Measurements from ENCODE around the gene GDF2. TPM values are rescaled to one million over a fixed set of nuclear protein-coding genes. Genes with fewer than 3 reads are reported as not detected.

Gene GDF2
- total and polyA plus RNA-seq, 4 donors: not detected

DNA sequence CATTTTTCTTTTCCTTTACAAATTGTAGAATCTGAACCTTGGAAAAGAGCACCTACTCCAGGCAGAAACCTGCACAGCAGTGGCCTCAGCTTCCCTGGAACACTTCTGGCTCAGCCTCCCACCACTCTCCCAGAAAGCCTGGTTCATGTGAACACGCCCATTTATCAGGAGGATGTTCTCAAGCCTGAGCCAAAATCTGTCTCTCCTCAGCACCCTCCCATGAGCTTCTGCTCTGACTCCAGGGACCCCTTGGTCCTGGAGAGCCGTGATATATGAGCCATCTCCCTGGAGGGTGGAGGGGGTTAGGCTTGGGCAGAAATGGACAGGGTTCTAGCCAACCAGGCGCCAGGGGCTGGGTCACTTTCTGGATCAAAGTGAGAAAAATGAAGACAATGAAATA is 10.1 kb downstream of the GDF2 start:
- H3K27me3 ChIP-seq (ENCODE audit: control insufficient read depth in 3 of 3, insufficient read depth in 3 of 3, low read length in 2 of 3): peaks cover 0 to 3% (median 0%) of the 10 kb centered on the region in 3 donors

DNA sequence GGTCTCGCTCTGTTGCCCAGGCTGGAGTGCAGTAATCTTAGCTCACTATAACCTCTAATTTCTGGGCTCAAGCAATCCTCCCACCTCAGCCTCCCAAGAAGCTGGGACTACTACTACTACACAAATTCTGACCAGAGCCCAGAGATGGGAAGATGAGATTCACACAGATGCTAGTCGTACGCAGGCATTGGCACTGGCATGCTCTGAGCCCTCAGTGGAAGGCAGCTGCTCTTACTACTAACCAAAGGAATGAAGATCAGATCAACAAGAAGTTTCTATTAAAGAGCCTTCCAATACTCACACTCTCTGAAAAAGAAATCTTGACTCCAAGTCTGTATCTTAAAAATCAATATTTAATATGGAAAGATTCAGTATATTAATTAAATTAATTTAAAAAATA is 10.7 kb downstream of the GDF2 start:
- no peak overlapping the region for H3K27ac ChIP-seq (ENCODE audit: low read depth in 1 of 2, low read length in 1 of 2)
- peaks cover 0 to 2% (median 0%) of the 10 kb centered on the region in 4 donors for H3K9me3 ChIP-seq (ENCODE audit: control insufficient read depth in 4 of 4, insufficient read depth in 3 of 4, low read length in 3 of 4)
- 92 to 94% methylated on average over 3 of the region's 3 CpGs for WGBS, 2 donors
- peaks cover 0 to 7% (median 0%) of the 10 kb centered on the region in 5 donors for H3K4me1 ChIP-seq (ENCODE audit: control insufficient read depth in 5 of 5, insufficient read depth in 5 of 5, low read length in 5 of 5)
- H3K9ac ChIP-seq (ENCODE audit: insufficient read depth in 1 of 2, low read length in 2 of 2): no peak overlapping the region
- no peaks in the 10 kb centered on the region for H3K36me3 ChIP-seq (ENCODE audit: control insufficient read depth in 4 of 4, insufficient read depth in 4 of 4, low read length in 4 of 4)
- DNase-seq (no peak), ATAC-seq (ENCODE audit: insufficient read depth, low FRiP score) (no peak)
- TF ChIP-seq, protein P1, sequence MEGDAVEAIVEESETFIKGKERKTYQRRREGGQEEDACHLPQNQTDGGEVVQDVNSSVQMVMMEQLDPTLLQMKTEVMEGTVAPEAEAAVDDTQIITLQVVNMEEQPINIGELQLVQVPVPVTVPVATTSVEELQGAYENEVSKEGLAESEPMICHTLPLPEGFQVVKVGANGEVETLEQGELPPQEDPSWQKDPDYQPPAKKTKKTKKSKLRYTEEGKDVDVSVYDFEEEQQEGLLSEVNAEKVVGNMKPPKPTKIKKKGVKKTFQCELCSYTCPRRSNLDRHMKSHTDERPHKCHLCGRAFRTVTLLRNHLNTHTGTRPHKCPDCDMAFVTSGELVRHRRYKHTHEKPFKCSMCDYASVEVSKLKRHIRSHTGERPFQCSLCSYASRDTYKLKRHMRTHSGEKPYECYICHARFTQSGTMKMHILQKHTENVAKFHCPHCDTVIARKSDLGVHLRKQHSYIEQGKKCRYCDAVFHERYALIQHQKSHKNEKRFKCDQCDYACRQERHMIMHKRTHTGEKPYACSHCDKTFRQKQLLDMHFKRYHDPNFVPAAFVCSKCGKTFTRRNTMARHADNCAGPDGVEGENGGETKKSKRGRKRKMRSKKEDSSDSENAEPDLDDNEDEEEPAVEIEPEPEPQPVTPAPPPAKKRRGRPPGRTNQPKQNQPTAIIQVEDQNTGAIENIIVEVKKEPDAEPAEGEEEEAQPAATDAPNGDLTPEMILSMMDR (IDR thresholded peaks at IDR 0.05; ENCODE audit: control extremely low read depth, extremely low read depth): no peak
- H3K4me3 ChIP-seq: no peak overlapping the region
- peaks cover 0 to 3% (median 0%) of the 10 kb centered on the region in 3 donors for H3K27me3 ChIP-seq (ENCODE audit: control insufficient read depth in 3 of 3, insufficient read depth in 3 of 3, low read length in 2 of 3)

More for the DNA sequence above, 10.1 kb downstream of the GDF2 start:
- Histone ChIP-seq H3K9ac (ENCODE audit: insufficient read depth in 1 of 2, low read length in 2 of 2) (no peak overlapping the region), H3K4me1 (ENCODE audit: control insufficient read depth in 5 of 5, insufficient read depth in 5 of 5, low read length in 5 of 5) (peaks cover 0 to 2% (median 0%) of the 10 kb centered on the region in 5 donors), H3K4me3 (no peak overlapping the region), H3K27ac (ENCODE audit: low read depth in 1 of 2, low read length in 1 of 2) (no peak overlapping the region), H3K36me3 (ENCODE audit: control insufficient read depth in 4 of 4, insufficient read depth in 4 of 4, low read length in 4 of 4) (no peaks in the 10 kb centered on the region), H3K9me3 (ENCODE audit: control insufficient read depth in 4 of 4, insufficient read depth in 3 of 4, low read length in 3 of 4) (peaks cover 0 to 2% (median 0%) of the 10 kb centered on the region in 4 donors)
- 86 to 90% methylated on average over 3 of the region's 3 CpGs for WGBS, 2 donors
- TF ChIP-seq, protein P1 (IDR thresholded peaks at IDR 0.05; ENCODE audit: control extremely low read depth, extremely low read depth): no peak
- ATAC-seq (ENCODE audit: insufficient read depth, low FRiP score) (no peak), DNase-seq (no peak)

DNA sequence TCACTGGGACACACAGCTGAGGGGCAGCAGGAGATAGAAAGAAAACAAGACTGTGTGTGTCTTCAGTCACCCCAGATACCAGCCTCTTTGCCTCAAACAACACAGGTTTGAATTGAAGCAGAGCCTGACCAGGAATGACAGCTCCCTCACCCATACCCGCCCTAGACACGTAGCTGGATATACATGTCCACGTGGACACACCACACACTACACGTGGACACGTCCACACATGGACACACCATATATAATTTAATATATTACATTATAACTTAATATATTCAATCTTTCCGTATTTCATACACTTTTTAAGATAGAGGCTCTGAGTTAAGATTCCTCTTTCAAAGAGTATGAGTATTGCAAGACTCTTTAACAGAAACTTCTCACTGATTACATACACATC is 11.3 kb downstream of the GDF2 start:
- no peak overlapping the region for H3K27ac ChIP-seq (ENCODE audit: low read depth in 1 of 2, low read length in 1 of 2)
- peaks cover 0 to 7% (median 0%) of the 10 kb centered on the region in 5 donors for H3K4me1 ChIP-seq (ENCODE audit: control insufficient read depth in 5 of 5, insufficient read depth in 5 of 5, low read length in 5 of 5)
- H3K36me3 ChIP-seq (ENCODE audit: control insufficient read depth in 4 of 4, insufficient read depth in 4 of 4, low read length in 4 of 4): no peaks in the 10 kb centered on the region
- H3K27me3 ChIP-seq (ENCODE audit: control insufficient read depth in 3 of 3, insufficient read depth in 3 of 3, low read length in 2 of 3): peaks cover 0 to 3% (median 0%) of the 10 kb centered on the region in 3 donors
- TF ChIP-seq, protein P1 (IDR thresholded peaks at IDR 0.05; ENCODE audit: control extremely low read depth, extremely low read depth): no peak
- ATAC-seq (ENCODE audit: insufficient read depth, low FRiP score) (no peak), DNase-seq (no peak)
- peaks cover 0 to 2% (median 0%) of the 10 kb centered on the region in 4 donors for H3K9me3 ChIP-seq (ENCODE audit: control insufficient read depth in 4 of 4, insufficient read depth in 3 of 4, low read length in 3 of 4)
- H3K9ac ChIP-seq (ENCODE audit: insufficient read depth in 1 of 2, low read length in 2 of 2): no peak overlapping the region
- 88 to 92% methylated on average over 6 of the region's 6 CpGs for WGBS, 2 donors
- no peak overlapping the region for H3K4me3 ChIP-seq

Data from lung (tissue), 12 donors.